ENCODE results near the gene R3HDML. TPM values are rescaled to one million over a fixed set of nuclear protein-coding genes. Genes with fewer than 3 reads are reported as not detected.

The R3HDML gene
- total RNA-seq, 4 donors from 2014 or later, result not detected

- intact Hi-C loops (cut with DNase I), result loop anchor here (5.0 to 10.0 kb wide), 5 partner anchors 130 to 350 kb away; partner anchors contain the start of gene OSER1
These were observed 47.7 kb downstream of the R3HDML start for GRCh38 chr20:44384423-44385027.

GRCh38 chr20:44388466-44389023 is 51.7 kb downstream of the R3HDML start:
- 12% methylated on average over 7 of the region's 29 CpGs for WGBS
- no peaks in the 10 kb centered on the region for H3K36me3 ChIP-seq
- intact Hi-C loops (cut with DNase I), result loop anchor here (5.0 to 10.0 kb wide), 5 partner anchors 126 to 346 kb away; partner anchors contain the start of gene OSER1
- no peak for DNase-seq (ENCODE audit: extremely low spot score)
- peaks cover 0 to 9% (median 8%) of the 10 kb centered on the region in 4 donors for H3K4me1 ChIP-seq
- no peak for TF ChIP-seq EP300 (IDR thresholded peaks at IDR 0.05)
- TF ChIP-seq CTCF (IDR thresholded peaks at IDR 0.05), result peak; percentile 49 to 84 (median 64)
- TF ChIP-seq POLR2AphosphoS5 (IDR thresholded peaks at IDR 0.05), result no peak
- no peak overlapping the region for H3K27ac ChIP-seq (replicated peaks in 1 of 4)
- no peaks in the 10 kb centered on the region for H3K9me3 ChIP-seq
- H3K4me3 ChIP-seq, result peak overlapping the region in 1 of 4 donors; percentile 7
- peaks cover 0 to 55% (median 0%) of the 10 kb centered on the region in 4 donors for H3K27me3 ChIP-seq

More at GRCh38 chr20:44384423-44385027, 47.7 kb downstream of the R3HDML start:
- WGBS, result 17% methylated on average over 9 of the region's 9 CpGs
- TF ChIP-seq POLR2A (IDR thresholded peaks at IDR 0.05; ENCODE audit: low read depth) (no peak), POLR2AphosphoS5 (IDR thresholded peaks at IDR 0.05) (no peak), CTCF (IDR thresholded peaks at IDR 0.05) (peak; percentile 65 to 82 (median 69)), EP300 (IDR thresholded peaks at IDR 0.05) (no peak)
- DNase-seq (ENCODE audit: extremely low spot score), result no peak
- H3K27me3 ChIP-seq, result peaks cover 0 to 75% (median 0%) of the 10 kb centered on the region in 4 donors
- H3K36me3 ChIP-seq, result no peaks in the 10 kb centered on the region
- H3K27ac ChIP-seq (replicated peaks in 1 of 4), result no peak overlapping the region
- peaks cover 0 to 9% (median 8%) of the 10 kb centered on the region in 4 donors for H3K4me1 ChIP-seq
- H3K4me3 ChIP-seq, result no peak overlapping the region
- no peaks in the 10 kb centered on the region for H3K9me3 ChIP-seq

GRCh38 chr20:44389871-44390270 is 53.0 kb downstream of the R3HDML start:
- intact Hi-C loops (cut with DNase I), result loop anchor here (5.0 to 10.0 kb wide), 6 partner anchors 72 to 345 kb away; partner anchors contain the start of gene OSER1
- no peaks in the 10 kb centered on the region for H3K9me3 ChIP-seq
- peaks cover 0 to 9% (median 8%) of the 10 kb centered on the region in 4 donors for H3K4me1 ChIP-seq
- 78% methylated on average over 6 of the region's 6 CpGs for WGBS
- peaks cover 0 to 48% (median 0%) of the 10 kb centered on the region in 4 donors for H3K27me3 ChIP-seq
- TF ChIP-seq POLR2A (IDR thresholded peaks at IDR 0.05; ENCODE audit: low read depth), result no peak
- TF ChIP-seq POLR2AphosphoS5 (IDR thresholded peaks at IDR 0.05), result no peak
- no peak for TF ChIP-seq EP300 (IDR thresholded peaks at IDR 0.05)
- TF ChIP-seq CTCF (IDR thresholded peaks at IDR 0.05), result no peak
- no peak overlapping the region for H3K27ac ChIP-seq (replicated peaks in 1 of 4)
- H3K36me3 ChIP-seq, result no peaks in the 10 kb centered on the region
- DNase-seq (ENCODE audit: extremely low spot score), result no peak
- H3K4me3 ChIP-seq, result no peak overlapping the region

GRCh38 chr20:44390280-44390679 is 53.4 kb downstream of the R3HDML start:
- peaks cover 0 to 9% (median 8%) of the 10 kb centered on the region in 4 donors for H3K4me1 ChIP-seq
- H3K9me3 ChIP-seq, result no peaks in the 10 kb centered on the region
- H3K36me3 ChIP-seq, result no peaks in the 10 kb centered on the region
- intact Hi-C loops (cut with DNase I), result loop anchor here (5.0 kb wide), 1 partner anchor 72 kb away; no protein-coding TSS in a partner anchor
- no peak overlapping the region for H3K27ac ChIP-seq (replicated peaks in 1 of 4)
- TF ChIP-seq EP300 (IDR thresholded peaks at IDR 0.05) (no peak), POLR2A (IDR thresholded peaks at IDR 0.05; ENCODE audit: low read depth) (no peak)
- DNase-seq (ENCODE audit: extremely low spot score), result no peak
- no peak overlapping the region for H3K4me3 ChIP-seq
- WGBS, result 80% methylated on average over 2 of the region's 5 CpGs
- H3K27me3 ChIP-seq, result peaks cover 0 to 48% (median 0%) of the 10 kb centered on the region in 4 donors

- intact Hi-C loops (cut with DNase I), result loop anchor here (5.0 kb wide), 1 partner anchor 70 kb away; no protein-coding TSS in a partner anchor
- Histone ChIP-seq H3K9me3 (no peaks in the 10 kb centered on the region), H3K27ac (replicated peaks in 1 of 4) (no peak overlapping the region), H3K27me3 (peaks cover 0 to 46% (median 0%) of the 10 kb centered on the region in 4 donors), H3K4me1 (peaks cover 0 to 9% (median 8%) of the 10 kb centered on the region in 4 donors), H3K36me3 (no peaks in the 10 kb centered on the region), H3K4me3 (no peak overlapping the region)
- WGBS, result 94% methylated on average over 8 of the region's 8 CpGs
- TF ChIP-seq CTCF (IDR thresholded peaks at IDR 0.05) (no peak), EP300 (IDR thresholded peaks at IDR 0.05) (no peak), POLR2AphosphoS5 (IDR thresholded peaks at IDR 0.05) (no peak), POLR2A (IDR thresholded peaks at IDR 0.05; ENCODE audit: low read depth) (no peak)
- DNase-seq (ENCODE audit: extremely low spot score), result no peak
These were observed 55.4 kb downstream of the R3HDML start for GRCh38 chr20:44392088-44392775.
